NCI-H2029 (cell line): ENCODE data around the gene WRAP53.
A peak's percentile ranks its signal among the peaks of the same experiment; 100 is the strongest.
"Not testable (repeated sequence)": the region's sequence is repeated elsewhere in the genome, so short reads cannot be mapped to it uniquely, and the experiment has no call there.

Source experiments
- DNase-seq: peaks from one replicate; lab custom pipeline; 2025; lab: John Stamatoyannopoulos, UW

WRAP53 gene

GRCh38 chr17:7687908-7688807 is at the start of gene WRAP53:
TSS of gene WRAP53 (plus strand) at chr17:7688477. CDS start at chr17:7688649, 172 bp downstream.
- DNase-seq: peak; percentile 92

GRCh38 chr17:7640783-7641182 is 47.5 kb upstream of the WRAP53 start:
- no peak for DNase-seq

GRCh38 chr17:7641635-7642034 is 46.6 kb upstream of the WRAP53 start:
- not testable (repeated sequence) for DNase-seq

GRCh38 chr17:7644775-7645174 is 43.5 kb upstream of the WRAP53 start:
- no peak for DNase-seq

- no peak for DNase-seq
Observed at GRCh38 chr17:7646457-7646856, 41.8 kb upstream of the WRAP53 start.

GRCh38 chr17:7647018-7647417 is 41.3 kb upstream of the WRAP53 start:
- DNase-seq: no peak

- peak; percentile 25 for DNase-seq
Observed at GRCh38 chr17:7650509-7651096, 37.7 kb upstream of the WRAP53 start, which contains the start of gene ATP1B2. TSS of gene ATP1B2 (plus strand) at chr17:7650926. CDS start at chr17:7651519, 593 bp downstream.

- DNase-seq: no peak
Observed at GRCh38 chr17:7651097-7651664, 37.1 kb upstream of the WRAP53 start.

- no peak for DNase-seq
Observed at GRCh38 chr17:7651665-7652387, 36.5 kb upstream of the WRAP53 start.

- DNase-seq: no peak
Observed at GRCh38 chr17:7652388-7653356, 35.6 kb upstream of the WRAP53 start.

- DNase-seq: no peak
Observed at GRCh38 chr17:7654832-7655540, 33.3 kb upstream of the WRAP53 start.

- DNase-seq: no peak
Observed at GRCh38 chr17:7655541-7655840, 32.8 kb upstream of the WRAP53 start.

- DNase-seq: no peak
Observed at GRCh38 chr17:7656958-7657609, 31.2 kb upstream of the WRAP53 start.

GRCh38 chr17:7667656-7668406 is 20.4 kb upstream of the WRAP53 start:
- DNase-seq: no peak

GRCh38 chr17:7668482-7668881 is 19.8 kb upstream of the WRAP53 start:
- DNase-seq: no peak

GRCh38 chr17:7673239-7673638 is 15.0 kb upstream of the WRAP53 start:
- no peak for DNase-seq

GRCh38 chr17:7674934-7675333 is 13.3 kb upstream of the WRAP53 start:
- no peak for DNase-seq

GRCh38 chr17:7676533-7676932 is 11.7 kb upstream of the WRAP53 start:
- DNase-seq: no peak

- DNase-seq: no peak
Observed at GRCh38 chr17:7677388-7678067, 10.7 kb upstream of the WRAP53 start.
